B cell (primary cell): ENCODE data around the gene PPP1R27. TPM values are rescaled to one million over a fixed set of nuclear protein-coding genes. Genes with fewer than 3 reads are reported as not detected.

Source experiments
- ATAC-seq: fragments of 200-7000 bp; cut with Tn5 transposase; one replicate; pipeline ENCODE4 v1.10.0; 2021; ENCODE audit warnings: low read depth, mild to moderate bottlenecking, moderate number of reproducible peaks, moderate library complexity
- CTCF ChIA-PET: fragments of 350-600 bp; sonication (Branson Sonifier 250); formaldehyde crosslinking; loops from one replicate; lab custom pipeline; 2021; ENCODE audit warnings: antibody characterized with exemption, inconsistent platforms; lab: Charles Lee
- POLR2A ChIA-PET: fragments of 350-600 bp; sonication (Branson Sonifier 250); formaldehyde crosslinking; loops from one replicate; lab custom pipeline; 2021; ENCODE audit warnings: antibody characterized with exemption; lab: Charles Lee
- DNase-seq: peaks from one replicate; pipeline ENCODE4 v3.0.0; 2013
- H2AFZ ChIP-seq: 2 replicates; pipeline ENCODE4 v1.6.1; 2012; ENCODE audit warnings: mild to moderate bottlenecking, low read depth, low read length; ENCODE audit not compliant: insufficient read depth, poor library complexity, severe bottlenecking
- H3K27ac ChIP-seq, 2 donors: 1 replicate in 1 of 2; 2 replicates in 1 of 2; pipeline ENCODE4 v1.5.1; 2012 to 2013; ENCODE audit warnings: low read length in 2 of 2, mild to moderate bottlenecking in 2 of 2, moderate library complexity in 1 of 2
- H3K27me3 ChIP-seq, 4 experiments: fragments of 200-600 bp in 1 of 4; sonication (generic) in 1 of 4; replicated peaks in 1 of 4; 1 replicate in 2 of 4; 2 replicates in 2 of 4; pipeline versions ENCODE4 v1.6.1 to v1.7.0; 2013 to 2016; ENCODE audit warnings: low read length in 3 of 4, mild to moderate bottlenecking in 2 of 4, mixed read lengths in 1 of 4, moderate library complexity in 1 of 4; ENCODE audit not compliant: insufficient read depth in 4 of 4, control insufficient read depth in 3 of 4; ENCODE audit errors: control extremely low read depth in 1 of 4
- H3K36me3 ChIP-seq, 2 experiments: replicated peaks in 1 of 2; 1 replicate in 1 of 2; 2 replicates in 1 of 2; pipeline versions ENCODE4 v1.6.1 to v1.7.1; 2013; ENCODE audit warnings: low read length in 1 of 2; ENCODE audit not compliant: insufficient read depth in 2 of 2, control insufficient read depth in 1 of 2; ENCODE audit errors: control extremely low read depth in 1 of 2, extremely low read depth in 1 of 2
- H3K4me1 ChIP-seq, 2 donors: fragments of 200-600 bp in 1 of 2; sonication (generic) in 1 of 2; 1 replicate in 1 of 2; 2 replicates in 1 of 2; pipeline versions ENCODE4 v1.5.1 to v1.6.1; 2013 to 2017; ENCODE audit warnings: low read length in 2 of 2; ENCODE audit not compliant: control insufficient read depth in 2 of 2, insufficient read depth in 2 of 2
- H3K4me2 ChIP-seq: replicated peaks from 2 replicates; pipeline ENCODE3; 2012; ENCODE audit warnings: mild to moderate bottlenecking, low read depth, low read length; ENCODE audit not compliant: poor library complexity, severe bottlenecking
- H3K4me3 ChIP-seq, 5 experiments: fragments of 200-600 bp in 1 of 5; sonication (generic) in 1 of 5; 1 replicate in 3 of 5; 2 replicates in 2 of 5; pipeline versions ENCODE4 v1.5.1 to v1.7.0; 2011 to 2016; ENCODE audit warnings: low read length in 4 of 5, mild to moderate bottlenecking in 4 of 5, low read depth in 2 of 5, control low read depth in 1 of 5, moderate library complexity in 1 of 5; ENCODE audit not compliant: insufficient read depth in 1 of 5; ENCODE audit errors: control extremely low read depth in 1 of 5, extremely low read depth in 1 of 5
- H3K79me2 ChIP-seq: fragments of 200-600 bp; sonication (generic); one replicate; pipeline ENCODE4 v1.6.0; 2016; ENCODE audit warnings: low read length; ENCODE audit not compliant: control insufficient read depth, insufficient read depth
- H3K9ac ChIP-seq: fragments of 200-600 bp; sonication (generic); 2 replicates; pipeline ENCODE4 v1.6.1; 2017; ENCODE audit warnings: mild to moderate bottlenecking, low read length, moderate library complexity
- H3K9me3 ChIP-seq, 3 donors: one replicate each; pipeline versions ENCODE4 v1.6.1 to v1.7.1; 2013; ENCODE audit warnings: low read length in 2 of 3; ENCODE audit not compliant: control insufficient read depth in 2 of 3, insufficient read depth in 1 of 3; ENCODE audit errors: control extremely low read depth in 1 of 3
- H4K20me1 ChIP-seq: 2 replicates; pipeline ENCODE4 v1.6.0; 2012; ENCODE audit warnings: mild to moderate bottlenecking, low read length; ENCODE audit not compliant: insufficient read depth, control insufficient read depth, poor library complexity, severe bottlenecking
- H3K27ac Mint-ChIP-seq: one replicate; pipeline ENCODE4 v1.8.0; 2021; ENCODE audit warnings: mixed read lengths
- H3K27me3 Mint-ChIP-seq: one replicate; pipeline ENCODE4 v1.8.0; 2021; ENCODE audit warnings: mixed read lengths
- H3K4me1 Mint-ChIP-seq: one replicate; pipeline ENCODE4 v1.8.0; 2021; ENCODE audit warnings: mixed read lengths
- H3K4me3 Mint-ChIP-seq: one replicate; pipeline ENCODE4 v1.8.0; 2021; ENCODE audit warnings: mixed read lengths
- H3K9me3 Mint-ChIP-seq: one replicate; pipeline ENCODE4 v1.8.0; 2022; ENCODE audit warnings: mixed read lengths; ENCODE audit not compliant: insufficient read depth
- CTCF ChIP-seq: fragments of 200-600 bp; IDR thresholded peaks from one replicate; pipeline ENCODE4 v1.8.0; 2022; ENCODE audit warnings: antibody characterized with exemption, mild to moderate bottlenecking
- EZH2 ChIP-seq: IDR thresholded peaks from 2 replicates; pipeline ENCODE4 v1.6.1; 2012; ENCODE audit warnings: borderline replicate concordance, low read depth, mild to moderate bottlenecking, moderate library complexity, low read length; ENCODE audit not compliant: insufficient read depth, poor library complexity, severe bottlenecking
- WGBS: methylation state at CpG from one replicate; pipeline ENCODE4 v1.1.5; 2013; ENCODE audit warnings: missing lambda C conversion rate; ENCODE audit not compliant: insufficient coverage; 5-methylcytosine and 5-hydroxymethylcytosine counted together
- intact Hi-C: fragments of 100-400 bp; cut with micrococcal nuclease; formaldehyde crosslinking; loops from one replicate; pipeline ENCODE4 v1.10.0; 2022
- polyA plus RNA-seq: library from polyadenylated mRNA; depleted of rRNA; stranded (reverse); fragments of >200 nt; gene quantifications from 2 replicates; pipeline ENCODE4 v1.2.3, GENCODE V29; 2012
- total RNA-seq, 2 donors: library from RNA; stranded (reverse); fragments of 120-200 nt in 1 of 2; gene quantifications; 1 replicate in 1 of 2; 2 replicates in 1 of 2; pipeline versions ENCODE4 v1.2.3 to v1.2.4, GENCODE V29; 2013 to 2022

The PPP1R27 gene
- total and polyA plus RNA-seq, 2 donors (not counting 1 experiment from before 2014, with no cell fraction given) = not detected

- no peak for ATAC-seq
- Histone ChIP-seq H4K20me1 (no peaks in the 10 kb centered on the region), H3K27ac (no peak overlapping the region), H3K36me3 (no peaks in the 10 kb centered on the region), H3K9ac (no peak overlapping the region), H3K79me2 (no peaks in the 10 kb centered on the region), H2AFZ (no peak overlapping the region), H3K4me3 (no peak overlapping the region), H3K4me1 (no peaks in the 10 kb centered on the region), H3K4me2 (no peak overlapping the region), H3K27me3 (peaks cover 0 to 11% (median under 1%) of the 10 kb centered on the region in 4 experiments), H3K9me3 (peaks cover 0 to 3% (median 0%) of the 10 kb centered on the region in 3 donors)
- Mint-ChIP-seq H3K4me3 (no peak overlapping the region), H3K27ac (no peak overlapping the region), H3K4me1 (no peaks in the 10 kb centered on the region), H3K9me3 (no peaks in the 10 kb centered on the region), H3K27me3 (peaks cover 22% of the 10 kb centered on the region)
- TF ChIP-seq EZH2 (no peak), CTCF (no peak)
- ChIA-PET POLR2A (interaction anchor here (0.6 kb wide), 1 partner anchor 73 kb away, joined by 4 read pairs; no protein-coding TSS in a partner anchor), CTCF (no interaction called here)
- DNase-seq = no peak
- 88% methylated on average over 38 of the region's 45 CpGs for WGBS
- intact Hi-C loops = no loop called here
These were observed 22.1 kb downstream of the PPP1R27 start for GRCh38 chr17:81812571-81813370.
